ENCODE measurements around the gene LCA5L.

LCA5L gene

GRCh38 chr21:39366563-39366962 lies 79.0 kb downstream of the LCA5L start:
- DNase-seq: no peak
- H3K27ac ChIP-seq: no peak overlapping the region
- no peak overlapping the region for H3K4me3 ChIP-seq (ENCODE audit: low read depth, low read length)
- no peaks in the 10 kb centered on the region for H3K36me3 ChIP-seq
- TF ChIP-seq CTCF (IDR thresholded peaks at IDR 0.05; ENCODE audit: low read depth, low read length): no peak
- H3K9me3 ChIP-seq (ENCODE audit: severe bottlenecking): peaks cover 3% of the 10 kb centered on the region
- H3K27me3 ChIP-seq (ENCODE audit: insufficient read depth, low read depth, severe bottlenecking): no peaks in the 10 kb centered on the region

- DNase-seq: no peak
- Histone ChIP-seq H3K4me3 (ENCODE audit: low read depth, low read length) (no peak overlapping the region), H3K27ac (no peak overlapping the region), H3K27me3 (ENCODE audit: insufficient read depth, low read depth, severe bottlenecking) (no peaks in the 10 kb centered on the region), H3K36me3 (no peaks in the 10 kb centered on the region), H3K9me3 (ENCODE audit: severe bottlenecking) (peaks cover 3% of the 10 kb centered on the region)
- TF ChIP-seq CTCF (IDR thresholded peaks at IDR 0.05; ENCODE audit: low read depth, low read length): no peak
Observed at GRCh38 chr21:39364949-39365348, 80.6 kb downstream of the LCA5L start.

DNA sequence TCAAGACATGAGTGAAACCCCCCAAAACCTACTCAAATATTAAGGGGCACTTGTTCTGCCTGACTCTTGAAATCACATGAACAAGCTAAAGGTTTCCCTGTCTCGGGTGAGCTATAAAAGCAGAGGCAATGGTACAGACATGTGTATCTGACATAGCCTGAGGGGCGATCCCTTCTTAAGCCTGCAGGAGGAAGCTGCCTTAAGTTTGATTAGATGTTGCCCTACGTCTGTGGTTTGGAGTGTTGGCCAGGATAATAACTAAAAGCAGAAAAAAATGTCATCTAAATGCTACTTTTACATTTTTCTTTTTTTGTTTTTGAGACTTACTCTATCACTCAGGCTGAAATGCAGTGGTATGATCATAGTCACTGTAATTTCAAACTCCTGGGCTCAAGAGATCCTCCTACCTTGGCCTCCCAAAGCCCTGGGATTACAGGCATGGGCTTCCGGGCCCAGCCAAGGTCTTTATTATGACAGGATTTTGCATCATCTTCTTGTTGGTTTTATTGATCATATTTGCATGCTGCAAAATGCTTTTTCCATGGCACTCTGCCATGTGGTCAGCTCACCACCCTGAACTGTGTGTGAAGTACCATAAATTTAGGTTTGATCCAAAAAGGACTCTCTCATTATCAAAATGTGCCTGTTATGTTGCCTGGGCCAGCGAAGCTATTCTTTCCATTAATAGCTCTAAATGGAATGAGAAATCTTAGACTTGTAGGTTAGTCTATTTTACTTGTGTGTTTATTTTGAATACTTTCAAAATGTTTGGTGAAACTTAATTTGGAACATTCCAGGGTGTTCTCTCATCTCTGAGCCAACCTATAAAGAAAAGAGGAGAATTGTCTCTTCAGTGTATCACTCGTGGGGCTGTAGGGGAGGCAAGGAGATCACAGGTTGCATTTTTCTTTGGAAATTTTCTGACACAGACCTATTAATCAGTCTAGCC lies 81.7 kb downstream of the LCA5L start:
- H3K27me3 ChIP-seq (ENCODE audit: insufficient read depth, low read depth, severe bottlenecking): no peaks in the 10 kb centered on the region
- no peak overlapping the region for H3K4me3 ChIP-seq (ENCODE audit: low read depth, low read length)
- no peak overlapping the region for H3K27ac ChIP-seq
- H3K9me3 ChIP-seq (ENCODE audit: severe bottlenecking): peaks cover 3% of the 10 kb centered on the region
- DNase-seq: no peak
- TF ChIP-seq CTCF (IDR thresholded peaks at IDR 0.05; ENCODE audit: low read depth, low read length): no peak
- H3K36me3 ChIP-seq: no peaks in the 10 kb centered on the region

GRCh38 chr21:39362733-39363132 lies 82.8 kb downstream of the LCA5L start:
- DNase-seq: no peak
- H3K9me3 ChIP-seq (ENCODE audit: severe bottlenecking): peaks cover under 1% of the 10 kb centered on the region
- H3K27ac ChIP-seq: no peak overlapping the region

DNA sequence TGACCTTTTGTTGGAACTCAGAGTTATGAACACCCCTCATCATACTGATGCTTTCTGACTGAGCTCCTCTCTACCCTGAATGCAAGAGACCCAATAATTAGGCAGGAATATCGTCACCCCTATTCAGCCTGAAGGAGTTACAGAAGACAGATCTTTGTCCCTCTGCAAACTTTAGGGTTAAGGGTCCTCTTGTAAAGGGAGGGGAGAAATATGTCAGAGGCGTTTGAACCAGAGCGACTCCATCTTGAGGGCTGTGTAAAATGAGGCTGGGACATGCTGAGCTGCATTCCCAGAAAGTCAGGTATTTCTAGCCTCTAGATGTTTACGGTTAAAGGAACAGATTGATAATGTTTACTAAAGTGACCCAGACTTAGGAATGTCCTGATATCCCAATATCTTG lies 86.2 kb downstream of the LCA5L start:
- DNase-seq: no peak
- Histone ChIP-seq H3K27me3 (ENCODE audit: insufficient read depth, low read depth, severe bottlenecking) (no peaks in the 10 kb centered on the region), H3K4me3 (ENCODE audit: low read depth, low read length) (no peak overlapping the region), H3K27ac (no peak overlapping the region), H3K36me3 (no peaks in the 10 kb centered on the region), H3K9me3 (ENCODE audit: severe bottlenecking) (no peaks in the 10 kb centered on the region)
- TF ChIP-seq CTCF (IDR thresholded peaks at IDR 0.05; ENCODE audit: low read depth, low read length): no peak

More at GRCh38 chr21:39362733-39363132, 82.8 kb downstream of the LCA5L start:
- TF ChIP-seq CTCF (IDR thresholded peaks at IDR 0.05; ENCODE audit: low read depth, low read length): no peak
- Histone ChIP-seq H3K4me3 (ENCODE audit: low read depth, low read length) (no peak overlapping the region), H3K27me3 (ENCODE audit: insufficient read depth, low read depth, severe bottlenecking) (no peaks in the 10 kb centered on the region), H3K36me3 (no peaks in the 10 kb centered on the region)
